WERI-Rb-1 (cell line): ENCODE results near the gene DPYSL3.
A peak's percentile ranks its signal among the peaks of the same experiment; 100 is the strongest.

Experiments used
- DNase-seq: peaks from one replicate; pipeline ENCODE4 v3.0.0-alpha.2; 2020
- H3K27ac ChIP-seq: fragments of 250-450 bp; sonication (Bioruptor Pico); 2 replicates; pipeline ENCODE4 v1.5.1; 2020; ENCODE audit warnings: mild to moderate bottlenecking, moderate library complexity
- H3K27me3 ChIP-seq: fragments of 250-450 bp; sonication (Bioruptor Pico); 2 replicates; pipeline ENCODE4 v1.5.1; 2021; ENCODE audit warnings: mild to moderate bottlenecking, low read depth, moderate library complexity; ENCODE audit not compliant: insufficient read depth, severe bottlenecking
- H3K36me3 ChIP-seq: fragments of 250-450 bp; sonication (Bioruptor Pico); 2 replicates; pipeline ENCODE4 v1.5.1; 2020; ENCODE audit warnings: mild to moderate bottlenecking, moderate library complexity
- H3K4me3 ChIP-seq: 2 replicates; pipeline ENCODE4 v1.5.1; 2011; ENCODE audit warnings: low read depth, mild to moderate bottlenecking, control low read depth, low read length
- H3K9me3 ChIP-seq: fragments of 250-450 bp; sonication (Bioruptor Pico); 2 replicates; pipeline ENCODE4 v1.5.1; 2021; ENCODE audit warnings: mild to moderate bottlenecking, moderate library complexity; ENCODE audit not compliant: severe bottlenecking
- CTCF ChIP-seq: IDR thresholded peaks from 2 replicates; pipeline ENCODE4 v1.5.1; 2011; ENCODE audit warnings: low read depth, mild to moderate bottlenecking, control low read depth, inconsistent platforms, low read length

DPYSL3 gene

GRCh38 chr5:147466360-147466980 lies 43.4 kb downstream of the DPYSL3 start:
- peak; percentile 25 for DNase-seq
- peaks cover 5% of the 10 kb centered on the region for H3K9me3 ChIP-seq
- no peak for TF ChIP-seq CTCF
- peak overlapping the region; percentile 41 for H3K27ac ChIP-seq
- no peaks in the 10 kb centered on the region for H3K27me3 ChIP-seq
- H3K36me3 ChIP-seq = peaks cover 6% of the 10 kb centered on the region
- H3K4me3 ChIP-seq = no peak overlapping the region

- no peak for TF ChIP-seq CTCF
- no peak overlapping the region for H3K4me3 ChIP-seq
- H3K27me3 ChIP-seq = no peaks in the 10 kb centered on the region
- H3K36me3 ChIP-seq = peaks cover 6% of the 10 kb centered on the region
- peaks cover 11% of the 10 kb centered on the region for H3K9me3 ChIP-seq
- DNase-seq = no peak
- peak overlapping the region; percentile 41 for H3K27ac ChIP-seq
These were observed 44.1 kb downstream of the DPYSL3 start for GRCh38 chr5:147465747-147466146.

- Histone ChIP-seq H3K4me3 (no peak overlapping the region), H3K36me3 (peaks cover 4% of the 10 kb centered on the region; the same call in 1 of the 2 replicates), H3K27ac (no peak overlapping the region; the same call in 1 of the 2 replicates), H3K27me3 (no peaks in the 10 kb centered on the region), H3K9me3 (peaks cover 14% of the 10 kb centered on the region)
- peak; percentile 53 for DNase-seq
- TF ChIP-seq CTCF = peak; percentile 53
These were observed 45.7 kb downstream of the DPYSL3 start for GRCh38 chr5:147464211-147464610.

- Histone ChIP-seq H3K27ac (no peak overlapping the region), H3K4me3 (no peak overlapping the region), H3K27me3 (no peaks in the 10 kb centered on the region), H3K9me3 (peaks cover 14% of the 10 kb centered on the region), H3K36me3 (peaks cover 4% of the 10 kb centered on the region; the same call in 1 of the 2 replicates)
- no peak for TF ChIP-seq CTCF
- no peak for DNase-seq
These were observed 48.0 kb downstream of the DPYSL3 start for GRCh38 chr5:147461915-147462314.

GRCh38 chr5:147460380-147460779 lies 49.5 kb downstream of the DPYSL3 start:
- no peak overlapping the region for H3K4me3 ChIP-seq
- H3K27ac ChIP-seq = no peak overlapping the region
- H3K36me3 ChIP-seq = peaks cover 4% of the 10 kb centered on the region; the same call in 1 of the 2 replicates
- TF ChIP-seq CTCF = no peak
- peak; percentile 68 for DNase-seq
- no peaks in the 10 kb centered on the region for H3K27me3 ChIP-seq
- peaks cover 14% of the 10 kb centered on the region for H3K9me3 ChIP-seq

- DNase-seq = peak; percentile 65
- H3K27ac ChIP-seq = peak overlapping the region; percentile 71
- H3K4me3 ChIP-seq = peak overlapping the region; percentile 36
- H3K9me3 ChIP-seq = peaks cover 14% of the 10 kb centered on the region
- peaks cover 2% of the 10 kb centered on the region; the same call in 1 of the 2 replicates for H3K36me3 ChIP-seq
- no peak for TF ChIP-seq CTCF
- H3K27me3 ChIP-seq = no peaks in the 10 kb centered on the region
These were observed 51.3 kb downstream of the DPYSL3 start for GRCh38 chr5:147458581-147458980.
